Measurements from ENCODE around the gene RIPOR3. TPM values are rescaled to one million over a fixed set of nuclear protein-coding genes. Genes with fewer than 3 reads are reported as not detected.

The RIPOR3 gene
- total and polyA plus RNA-seq, 9 of the 15 experiments (the other 6 are each of a cell fraction or from before 2014, with no cell fraction given): 3.3 to 62.7 (median 21.4) TPM

DNA sequence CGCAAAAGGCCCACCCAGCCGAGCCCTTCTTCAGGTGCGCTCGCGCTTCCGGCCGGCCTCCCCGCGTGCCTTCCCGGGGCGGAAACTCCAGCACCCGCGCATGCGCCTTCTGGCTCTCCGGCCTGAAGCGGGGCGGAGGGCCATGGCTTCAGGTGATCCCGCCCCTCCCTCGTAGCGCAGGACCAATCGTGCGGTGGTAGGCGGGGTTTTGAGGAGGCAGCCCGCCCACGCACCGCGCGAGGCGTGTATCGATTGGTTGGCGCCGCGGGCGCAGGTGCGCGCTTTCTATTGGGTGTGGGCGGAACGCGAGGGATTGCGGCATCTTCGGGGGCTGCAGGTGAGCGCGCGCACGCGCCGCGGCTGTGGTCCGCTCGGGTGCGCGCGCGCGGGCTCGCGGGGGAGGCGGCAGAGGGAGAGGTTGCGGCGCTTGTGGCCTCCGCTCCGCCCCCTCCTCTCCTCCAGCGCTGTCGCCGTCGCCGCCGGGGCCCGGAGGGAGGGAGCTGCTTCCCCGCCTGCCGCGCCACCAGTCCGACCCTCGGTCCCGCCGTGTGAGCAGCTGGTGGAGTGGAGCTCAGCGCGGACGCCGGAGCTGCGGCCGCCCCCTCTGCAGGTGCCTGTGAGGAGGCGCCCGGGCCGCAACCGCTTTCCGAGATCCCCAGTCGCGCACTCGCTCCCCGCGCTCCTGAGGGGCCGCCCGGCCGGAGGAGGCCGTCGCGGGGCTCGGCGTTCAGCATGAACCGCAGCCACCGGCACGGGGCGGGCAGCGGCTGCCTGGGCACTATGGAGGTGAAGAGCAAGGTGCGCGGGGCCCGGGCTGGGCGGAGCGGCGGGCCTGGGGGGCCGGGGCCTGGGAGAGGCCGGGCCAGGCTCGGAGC, 40.0 kb upstream of the RIPOR3 start, which contains the start of gene PARD6B (continued):
- TF ChIP-seq, protein P1, sequence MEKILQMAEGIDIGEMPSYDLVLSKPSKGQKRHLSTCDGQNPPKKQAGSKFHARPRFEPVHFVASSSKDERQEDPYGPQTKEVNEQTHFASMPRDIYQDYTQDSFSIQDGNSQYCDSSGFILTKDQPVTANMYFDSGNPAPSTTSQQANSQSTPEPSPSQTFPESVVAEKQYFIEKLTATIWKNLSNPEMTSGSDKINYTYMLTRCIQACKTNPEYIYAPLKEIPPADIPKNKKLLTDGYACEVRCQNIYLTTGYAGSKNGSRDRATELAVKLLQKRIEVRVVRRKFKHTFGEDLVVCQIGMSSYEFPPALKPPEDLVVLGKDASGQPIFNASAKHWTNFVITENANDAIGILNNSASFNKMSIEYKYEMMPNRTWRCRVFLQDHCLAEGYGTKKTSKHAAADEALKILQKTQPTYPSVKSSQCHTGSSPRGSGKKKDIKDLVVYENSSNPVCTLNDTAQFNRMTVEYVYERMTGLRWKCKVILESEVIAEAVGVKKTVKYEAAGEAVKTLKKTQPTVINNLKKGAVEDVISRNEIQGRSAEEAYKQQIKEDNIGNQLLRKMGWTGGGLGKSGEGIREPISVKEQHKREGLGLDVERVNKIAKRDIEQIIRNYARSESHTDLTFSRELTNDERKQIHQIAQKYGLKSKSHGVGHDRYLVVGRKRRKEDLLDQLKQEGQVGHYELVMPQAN (IDR thresholded peaks at IDR 0.05; ENCODE audit: borderline replicate concordance): no peak
- TF ChIP-seq ZNF41 (CRISPR knock-in tag; conservative IDR thresholded peaks at IDR 0.05) (no peak), GABPB1 (CRISPR knock-in tag; IDR thresholded peaks at IDR 0.05) (peak; percentile 73; the same call in 1 of the 2 replicates), ASH1L (IDR thresholded peaks at IDR 0.05; ENCODE audit: borderline replicate concordance, low read depth, partially characterized antibody) (peak; percentile 29), TAF1 (IDR thresholded peaks at IDR 0.05; ENCODE audit: control insufficient read depth, extremely low read depth, insufficient read depth, low read length, severe bottlenecking) (peak; percentile 84), CHD2 (IDR thresholded peaks at IDR 0.05; ENCODE audit: low read depth, low read length) (peak; percentile 59), HDAC3 (IDR thresholded peaks at IDR 0.05; ENCODE audit: borderline replicate concordance, partially characterized antibody) (no peak), TAL1 (IDR thresholded peaks at IDR 0.05) (no peak), ATF2 (CRISPR knock-in tag; IDR thresholded peaks at IDR 0.05) (0 out of 2 replicates have a peak, but pooled peaks have one; percentile 47), PTBP1 (IDR thresholded peaks at IDR 0.05; ENCODE audit: low read depth, low read length) (no peak), HCFC1 (IDR thresholded peaks at IDR 0.05; ENCODE audit: low read depth, low read length) (no peak; the same call in 1 of the 2 replicates)
- TF ChIP-seq, protein P2, sequence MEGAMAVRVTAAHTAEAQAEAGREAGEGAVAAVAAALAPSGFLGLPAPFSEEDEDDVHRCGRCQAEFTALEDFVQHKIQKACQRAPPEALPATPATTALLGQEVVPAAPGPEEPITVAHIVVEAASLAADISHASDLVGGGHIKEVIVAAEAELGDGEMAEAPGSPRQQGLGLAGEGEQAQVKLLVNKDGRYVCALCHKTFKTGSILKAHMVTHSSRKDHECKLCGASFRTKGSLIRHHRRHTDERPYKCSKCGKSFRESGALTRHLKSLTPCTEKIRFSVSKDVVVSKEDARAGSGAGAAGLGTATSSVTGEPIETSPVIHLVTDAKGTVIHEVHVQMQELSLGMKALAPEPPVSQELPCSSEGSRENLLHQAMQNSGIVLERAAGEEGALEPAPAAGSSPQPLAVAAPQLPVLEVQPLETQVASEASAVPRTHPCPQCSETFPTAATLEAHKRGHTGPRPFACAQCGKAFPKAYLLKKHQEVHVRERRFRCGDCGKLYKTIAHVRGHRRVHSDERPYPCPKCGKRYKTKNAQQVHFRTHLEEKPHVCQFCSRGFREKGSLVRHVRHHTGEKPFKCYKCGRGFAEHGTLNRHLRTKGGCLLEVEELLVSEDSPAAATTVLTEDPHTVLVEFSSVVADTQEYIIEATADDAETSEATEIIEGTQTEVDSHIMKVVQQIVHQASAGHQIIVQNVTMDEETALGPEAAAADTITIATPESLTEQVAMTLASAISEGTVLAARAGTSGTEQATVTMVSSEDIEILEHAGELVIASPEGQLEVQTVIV (CRISPR knock-in tag; IDR thresholded peaks at IDR 0.05; ENCODE audit: borderline replicate concordance): no peak

Data from K562 (cell line).